ENCODE data around the gene FANCC. TPM values are rescaled to one million over a fixed set of nuclear protein-coding genes. Genes with fewer than 3 reads are reported as not detected.

The FANCC gene
- total RNA-seq, 1 donor from 2014 or later: 7.9 TPM

DNA sequence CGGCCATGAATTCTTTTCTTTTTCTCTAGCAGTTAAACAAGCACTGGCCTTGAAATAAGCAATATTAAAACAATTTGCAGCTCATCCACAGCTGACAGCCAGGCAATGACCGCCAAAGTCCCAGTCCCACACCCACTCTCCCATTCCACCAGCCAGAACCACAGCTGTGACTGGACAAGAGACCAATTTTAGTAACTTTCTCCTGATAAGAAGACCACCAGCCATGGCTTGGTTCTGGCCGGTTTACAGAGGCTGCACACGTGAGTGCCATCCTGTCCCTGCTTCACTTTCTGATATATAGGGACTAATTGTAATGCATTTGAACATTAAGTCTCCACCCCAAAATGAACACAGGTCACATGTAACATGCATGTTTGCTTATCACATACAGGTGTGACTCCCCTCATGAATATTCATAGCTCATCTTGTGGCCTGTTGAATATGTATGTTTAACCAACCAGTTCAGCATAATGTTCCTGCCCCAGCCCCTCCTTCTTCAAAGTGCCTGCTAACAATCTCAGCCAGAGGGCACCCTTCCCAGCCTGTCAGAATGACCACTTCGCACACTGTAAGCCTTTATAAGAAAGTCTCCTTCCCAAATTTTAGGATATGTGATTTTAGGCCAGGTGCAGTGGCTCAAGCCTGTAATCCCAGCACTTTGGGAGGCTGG, 23.9 kb upstream of the FANCC start:
- Mint-ChIP-seq H3K4me1 (ENCODE audit: low read depth, unreplicated experiment) (no peaks in the 10 kb centered on the region), H3K36me3 (ENCODE audit: low read depth, unreplicated experiment) (no peaks in the 10 kb centered on the region), H3K27ac (ENCODE audit: unreplicated experiment) (no peak overlapping the region), H3K27me3 (ENCODE audit: low read depth, unreplicated experiment) (peaks cover 5% of the 10 kb centered on the region), H3K9me3 (ENCODE audit: unreplicated experiment) (peaks cover 7% of the 10 kb centered on the region), H3K4me3 (ENCODE audit: unreplicated experiment) (no peak overlapping the region)
- no peak for DNase-seq (ENCODE audit: low read depth)
- Histone ChIP-seq H3K27me3 (ENCODE audit: insufficient read depth, low read length) (no peaks in the 10 kb centered on the region), H3K4me3 (ENCODE audit: insufficient read depth, low read depth, low read length) (no peak overlapping the region), H3K4me2 (ENCODE audit: low read length) (no peak overlapping the region), H3K27ac (ENCODE audit: low read depth, low read length) (no peak overlapping the region), H3K9me3 (ENCODE audit: insufficient read depth, low read depth, low read length) (no peaks in the 10 kb centered on the region), H3K36me3 (ENCODE audit: insufficient read depth, low read length) (no peaks in the 10 kb centered on the region), H3K9ac (ENCODE audit: low read length) (no peak overlapping the region), H3K79me2 (ENCODE audit: insufficient read depth, low read length) (no peaks in the 10 kb centered on the region), H2AFZ (ENCODE audit: low read depth, low read length) (no peak overlapping the region), H3K4me1 (ENCODE audit: insufficient read depth, low read length) (no peaks in the 10 kb centered on the region), H4K20me1 (ENCODE audit: insufficient read depth, low read length) (no peaks in the 10 kb centered on the region)
- TF ChIP-seq, protein P1, sequence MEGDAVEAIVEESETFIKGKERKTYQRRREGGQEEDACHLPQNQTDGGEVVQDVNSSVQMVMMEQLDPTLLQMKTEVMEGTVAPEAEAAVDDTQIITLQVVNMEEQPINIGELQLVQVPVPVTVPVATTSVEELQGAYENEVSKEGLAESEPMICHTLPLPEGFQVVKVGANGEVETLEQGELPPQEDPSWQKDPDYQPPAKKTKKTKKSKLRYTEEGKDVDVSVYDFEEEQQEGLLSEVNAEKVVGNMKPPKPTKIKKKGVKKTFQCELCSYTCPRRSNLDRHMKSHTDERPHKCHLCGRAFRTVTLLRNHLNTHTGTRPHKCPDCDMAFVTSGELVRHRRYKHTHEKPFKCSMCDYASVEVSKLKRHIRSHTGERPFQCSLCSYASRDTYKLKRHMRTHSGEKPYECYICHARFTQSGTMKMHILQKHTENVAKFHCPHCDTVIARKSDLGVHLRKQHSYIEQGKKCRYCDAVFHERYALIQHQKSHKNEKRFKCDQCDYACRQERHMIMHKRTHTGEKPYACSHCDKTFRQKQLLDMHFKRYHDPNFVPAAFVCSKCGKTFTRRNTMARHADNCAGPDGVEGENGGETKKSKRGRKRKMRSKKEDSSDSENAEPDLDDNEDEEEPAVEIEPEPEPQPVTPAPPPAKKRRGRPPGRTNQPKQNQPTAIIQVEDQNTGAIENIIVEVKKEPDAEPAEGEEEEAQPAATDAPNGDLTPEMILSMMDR (IDR thresholded peaks at IDR 0.05; ENCODE audit: insufficient read depth, low read depth, low read length): no peak
- no peak for TF ChIP-seq EZH2 (IDR thresholded peaks at IDR 0.05; ENCODE audit: insufficient read depth, low read length)
- FAIRE-seq: no peak

DNA sequence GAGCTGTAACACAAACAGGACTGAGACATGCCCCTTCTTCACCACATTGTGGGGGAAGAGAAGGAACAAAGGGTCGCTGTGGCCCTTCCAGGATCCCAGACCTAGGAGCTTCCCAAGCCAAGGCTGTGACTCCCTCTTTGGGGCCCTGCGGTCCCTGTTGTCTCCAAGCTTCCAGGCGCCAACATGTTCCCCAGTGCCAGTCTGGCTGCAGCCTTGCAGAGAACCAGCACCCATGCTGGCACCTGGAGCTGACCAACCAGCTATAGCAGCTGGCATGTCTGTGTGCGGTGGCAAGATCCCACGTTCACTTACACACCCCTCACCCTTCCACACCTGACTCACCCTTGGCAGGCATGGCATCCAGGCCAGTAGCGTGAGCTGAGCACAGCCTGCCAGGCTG, 20.7 kb upstream of the FANCC start:
- no peak for TF ChIP-seq EZH2 (IDR thresholded peaks at IDR 0.05; ENCODE audit: insufficient read depth, low read length)
- TF ChIP-seq, protein P1 (IDR thresholded peaks at IDR 0.05; ENCODE audit: insufficient read depth, low read depth, low read length): no peak
- no peaks in the 10 kb centered on the region for H3K79me2 ChIP-seq (ENCODE audit: insufficient read depth, low read length)
- no peaks in the 10 kb centered on the region for H3K4me1 Mint-ChIP-seq (ENCODE audit: low read depth, unreplicated experiment)
- peaks cover 2% of the 10 kb centered on the region for H3K36me3 Mint-ChIP-seq (ENCODE audit: low read depth, unreplicated experiment)
- no peaks in the 10 kb centered on the region for H4K20me1 ChIP-seq (ENCODE audit: insufficient read depth, low read length)
- no peak overlapping the region for H3K9ac ChIP-seq (ENCODE audit: low read length)
- no peaks in the 10 kb centered on the region for H3K27me3 Mint-ChIP-seq (ENCODE audit: low read depth, unreplicated experiment)
- H2AFZ ChIP-seq (ENCODE audit: low read depth, low read length): no peak overlapping the region
- no peak overlapping the region for H3K4me2 ChIP-seq (ENCODE audit: low read length)
- no peak overlapping the region for H3K27ac Mint-ChIP-seq (ENCODE audit: unreplicated experiment)
- H3K4me1 ChIP-seq (ENCODE audit: insufficient read depth, low read length): no peaks in the 10 kb centered on the region
- no peak overlapping the region for H3K4me3 Mint-ChIP-seq (ENCODE audit: unreplicated experiment)
- no peak overlapping the region for H3K4me3 ChIP-seq (ENCODE audit: insufficient read depth, low read depth, low read length)
- FAIRE-seq: no peak
- H3K9me3 ChIP-seq (ENCODE audit: insufficient read depth, low read depth, low read length): no peaks in the 10 kb centered on the region
- no peak for DNase-seq (ENCODE audit: low read depth)
- H3K27me3 ChIP-seq (ENCODE audit: insufficient read depth, low read length): no peaks in the 10 kb centered on the region
- no peaks in the 10 kb centered on the region for H3K36me3 ChIP-seq (ENCODE audit: insufficient read depth, low read length)
- no peak overlapping the region for H3K27ac ChIP-seq (ENCODE audit: low read depth, low read length)
- H3K9me3 Mint-ChIP-seq (ENCODE audit: unreplicated experiment): peaks cover 7% of the 10 kb centered on the region

GRCh38 chr9:95336281-95336680, 18.8 kb upstream of the FANCC start:
- peaks cover 4% of the 10 kb centered on the region for H3K36me3 Mint-ChIP-seq (ENCODE audit: low read depth, unreplicated experiment)
- H3K36me3 ChIP-seq (ENCODE audit: insufficient read depth, low read length): no peaks in the 10 kb centered on the region
- H3K9ac ChIP-seq (ENCODE audit: low read length): no peak overlapping the region
- no peaks in the 10 kb centered on the region for H3K9me3 ChIP-seq (ENCODE audit: insufficient read depth, low read depth, low read length)
- H3K27me3 Mint-ChIP-seq (ENCODE audit: low read depth, unreplicated experiment): peaks cover 2% of the 10 kb centered on the region
- no peak overlapping the region for H3K4me3 ChIP-seq (ENCODE audit: insufficient read depth, low read depth, low read length)
- H3K4me2 ChIP-seq (ENCODE audit: low read length): no peak overlapping the region
- TF ChIP-seq EZH2 (IDR thresholded peaks at IDR 0.05; ENCODE audit: insufficient read depth, low read length): no peak
- TF ChIP-seq, protein P1 (IDR thresholded peaks at IDR 0.05; ENCODE audit: insufficient read depth, low read depth, low read length): peak; percentile 31
- DNase-seq (ENCODE audit: low read depth) (no peak), FAIRE-seq (no peak)
- peaks cover 10% of the 10 kb centered on the region for H3K9me3 Mint-ChIP-seq (ENCODE audit: unreplicated experiment)
- no peaks in the 10 kb centered on the region for H3K4me1 Mint-ChIP-seq (ENCODE audit: low read depth, unreplicated experiment)
- H3K4me1 ChIP-seq (ENCODE audit: insufficient read depth, low read length): no peaks in the 10 kb centered on the region
- no peaks in the 10 kb centered on the region for H4K20me1 ChIP-seq (ENCODE audit: insufficient read depth, low read length)
- no peak overlapping the region for H3K27ac ChIP-seq (ENCODE audit: low read depth, low read length)
- no peaks in the 10 kb centered on the region for H3K79me2 ChIP-seq (ENCODE audit: insufficient read depth, low read length)
- no peak overlapping the region for H2AFZ ChIP-seq (ENCODE audit: low read depth, low read length)
- H3K27ac Mint-ChIP-seq (ENCODE audit: unreplicated experiment): no peak overlapping the region
- H3K27me3 ChIP-seq (ENCODE audit: insufficient read depth, low read length): no peaks in the 10 kb centered on the region
- H3K4me3 Mint-ChIP-seq (ENCODE audit: unreplicated experiment): no peak overlapping the region
